Muscle layer of duodenum (tissue), 2 donors: ENCODE data around the gene TMUB1.
A peak's percentile ranks its signal among the peaks of the same experiment; 100 is the strongest.

ENCODE experiments used
- H3K27ac ChIP-seq: one replicate; pipeline ENCODE4 v1.7.0; 2013; ENCODE audit warnings: mild to moderate bottlenecking, low read length
- H3K27me3 ChIP-seq: one replicate; pipeline ENCODE4 v1.7.0; 2013; ENCODE audit warnings: low read depth, mild to moderate bottlenecking, control low read depth, low read length
- H3K36me3 ChIP-seq, 2 donors: one replicate each; pipeline ENCODE4 v1.7.0; 2013; ENCODE audit warnings: low read length in 2 of 2, control low read depth in 1 of 2, mild to moderate bottlenecking in 1 of 2; ENCODE audit not compliant: insufficient read depth in 2 of 2, control insufficient read depth in 1 of 2
- H3K4me1 ChIP-seq, 2 donors: one replicate each; pipeline ENCODE4 v1.7.0; 2013; ENCODE audit warnings: low read length in 2 of 2, mild to moderate bottlenecking in 2 of 2, control low read depth in 1 of 2, moderate library complexity in 1 of 2; ENCODE audit not compliant: insufficient read depth in 2 of 2, control insufficient read depth in 1 of 2
- H3K4me3 ChIP-seq, 2 donors: one replicate each; pipeline ENCODE4 v1.7.0; 2013; ENCODE audit warnings: low read length in 2 of 2, low read depth in 1 of 2, mild to moderate bottlenecking in 1 of 2
- H3K9me3 ChIP-seq, 2 donors: one replicate each; pipeline ENCODE4 v1.7.0; 2013; ENCODE audit warnings: low read length in 2 of 2, control low read depth in 1 of 2, mild to moderate bottlenecking in 1 of 2; ENCODE audit not compliant: control insufficient read depth in 1 of 2
- donor health status: healthy.

The TMUB1 gene

GRCh38 chr7:151088856-151089699 is 5.8 kb upstream of the TMUB1 start:
- peak overlapping the region; percentile 71 to 86 for H3K4me3 ChIP-seq
- peaks cover 24 to 39% of the 10 kb centered on the region in 2 donors for H3K4me1 ChIP-seq
- no peaks in the 10 kb centered on the region for H3K27me3 ChIP-seq
- no peaks in the 10 kb centered on the region for H3K9me3 ChIP-seq
- peaks cover 0 to 7% of the 10 kb centered on the region in 2 donors for H3K36me3 ChIP-seq
- peak overlapping the region; percentile 96 for H3K27ac ChIP-seq

- Histone ChIP-seq H3K9me3 (no peaks in the 10 kb centered on the region), H3K4me3 (peak overlapping the region; percentile 71 to 86), H3K27ac (peak overlapping the region; percentile 96), H3K27me3 (no peaks in the 10 kb centered on the region), H3K4me1 (peaks cover 29 to 39% of the 10 kb centered on the region in 2 donors), H3K36me3 (peaks cover 0 to 7% of the 10 kb centered on the region in 2 donors)
Measured at GRCh38 chr7:151088019-151088855, 4.9 kb upstream of the TMUB1 start.

GRCh38 chr7:151087245-151088018 is 4.1 kb upstream of the TMUB1 start:
- H3K36me3 ChIP-seq, result peaks cover 0 to 5% of the 10 kb centered on the region in 2 donors

GRCh38 chr7:151086802-151087244 is 3.5 kb upstream of the TMUB1 start:
- Histone ChIP-seq H3K27me3 (no peaks in the 10 kb centered on the region), H3K36me3 (no peaks in the 10 kb centered on the region), H3K27ac (no peak overlapping the region), H3K9me3 (no peaks in the 10 kb centered on the region), H3K4me1 (peaks cover 35 to 48% of the 10 kb centered on the region in 2 donors), H3K4me3 (peak overlapping the region; percentile 71 to 86)

More at GRCh38 chr7:151087245-151088018, 4.1 kb upstream of the TMUB1 start:
- peak overlapping the region; percentile 71 to 86 for H3K4me3 ChIP-seq
- peak overlapping the region; percentile 96 for H3K27ac ChIP-seq
- peaks cover 29 to 42% of the 10 kb centered on the region in 2 donors for H3K4me1 ChIP-seq
- no peaks in the 10 kb centered on the region for H3K27me3 ChIP-seq
- no peaks in the 10 kb centered on the region for H3K9me3 ChIP-seq

- Histone ChIP-seq H3K9me3 (no peaks in the 10 kb centered on the region), H3K27me3 (no peaks in the 10 kb centered on the region), H3K4me3 (peak within 1 kb of the TSS; percentile 71 to 86), H3K4me1 (peaks cover 36 to 54% of the 10 kb centered on the region in 2 donors), H3K27ac (peak within 1 kb of the TSS; percentile 51), H3K36me3 (no peaks in the 10 kb centered on the region)
Measured at GRCh38 chr7:151085691-151086620, 2.7 kb upstream of the TMUB1 start, which contains the start of gene AGAP3. Gene AGAP3 (plus strand): TSS chr7:151086475. CDS start chr7:151086742, 267 bp downstream.

GRCh38 chr7:151085329-151085690 is 2.0 kb upstream of the TMUB1 start:
- H3K4me3 ChIP-seq, result peak overlapping the region; percentile 48 to 68
- H3K4me1 ChIP-seq, result peaks cover 36 to 51% of the 10 kb centered on the region in 2 donors
- peak overlapping the region; percentile 51 for H3K27ac ChIP-seq
- no peaks in the 10 kb centered on the region for H3K27me3 ChIP-seq
- H3K36me3 ChIP-seq, result no peaks in the 10 kb centered on the region
- no peaks in the 10 kb centered on the region for H3K9me3 ChIP-seq

- Histone ChIP-seq H3K9me3 (no peaks in the 10 kb centered on the region), H3K27me3 (no peaks in the 10 kb centered on the region), H3K36me3 (no peaks in the 10 kb centered on the region), H3K4me1 (peaks cover 29 to 53% of the 10 kb centered on the region in 2 donors), H3K4me3 (peak overlapping the region; percentile 74 to 89), H3K27ac (no peak overlapping the region)
Measured at GRCh38 chr7:151083824-151084160, 499 bp upstream of the TMUB1 start.

- Histone ChIP-seq H3K27ac (peak overlapping the region; percentile 77), H3K36me3 (peaks cover 0 to under 1% of the 10 kb centered on the region in 2 donors), H3K4me1 (peaks cover 18 to 51% of the 10 kb centered on the region in 2 donors), H3K9me3 (no peaks in the 10 kb centered on the region), H3K4me3 (peak overlapping the region; percentile 74 to 89), H3K27me3 (no peaks in the 10 kb centered on the region)
Measured at GRCh38 chr7:151082141-151083070, 887 bp downstream of the TMUB1 start.

- H3K4me1 ChIP-seq, result peaks cover 18 to 51% of the 10 kb centered on the region in 2 donors
- H3K27ac ChIP-seq, result peak overlapping the region; percentile 77
- peak overlapping the region; percentile 86 to 89 for H3K4me3 ChIP-seq
- H3K27me3 ChIP-seq, result no peaks in the 10 kb centered on the region
- H3K9me3 ChIP-seq, result no peaks in the 10 kb centered on the region
- H3K36me3 ChIP-seq, result peaks cover 0 to 9% of the 10 kb centered on the region in 2 donors
Measured at GRCh38 chr7:151081170-151082101, 1.9 kb downstream of the TMUB1 start.
